ENCODE results near the gene COA7.
A peak's percentile ranks its signal among the peaks of the same experiment; 100 is the strongest.
"Not testable (repeated sequence)": the region's sequence is repeated elsewhere in the genome, so short reads cannot be mapped to it uniquely, and the experiment has no call there.

The COA7 gene

GRCh38 chr1:52697795-52698674, at the start of gene COA7:
Gene COA7, minus strand, starts transcription at chr1:52698347. Its CDS starts 21 bp downstream, at chr1:52698326.
- DNase-seq (ENCODE audit: low read depth in 2 of 2) = peak; percentile 48 to 72

DNA sequence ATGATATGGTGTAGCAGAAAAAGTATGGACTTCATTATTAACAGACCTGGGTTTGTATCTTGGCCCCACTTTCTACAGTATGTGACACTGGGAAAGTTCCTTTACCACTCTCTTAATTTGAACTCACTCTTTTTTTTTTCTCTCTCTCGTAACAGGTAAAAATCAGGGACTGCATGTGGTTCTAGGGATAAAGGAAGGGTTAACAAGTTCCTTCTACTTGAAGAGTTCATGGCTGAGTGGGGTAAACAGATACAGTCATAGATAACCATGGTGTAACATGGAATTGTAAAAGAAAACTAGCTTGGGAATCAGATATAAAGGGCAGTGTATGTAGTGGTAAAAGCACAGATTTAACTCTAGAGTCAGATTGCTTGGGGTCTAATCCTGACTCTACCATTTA, 49.3 kb upstream of the COA7 start:
- DNase-seq (ENCODE audit: low read depth in 2 of 2) = no peak

GRCh38 chr1:52746189-52746588, 48.0 kb upstream of the COA7 start:
- no peak for DNase-seq (ENCODE audit: low read depth in 2 of 2)

GRCh38 chr1:52741259-52741658, 43.1 kb upstream of the COA7 start:
- DNase-seq (ENCODE audit: low read depth in 2 of 2) = no peak

GRCh38 chr1:52739699-52740467, 41.7 kb upstream of the COA7 start:
- DNase-seq (ENCODE audit: low read depth in 2 of 2) = no peak

- no peak for DNase-seq (ENCODE audit: low read depth in 2 of 2)
Measured at GRCh38 chr1:52738893-52739292, 40.7 kb upstream of the COA7 start.

- no peak for DNase-seq (ENCODE audit: low read depth in 2 of 2)
Measured at GRCh38 chr1:52738148-52738547, 40.0 kb upstream of the COA7 start.

- DNase-seq (ENCODE audit: low read depth in 2 of 2) = not testable (repeated sequence)
Measured at GRCh38 chr1:52735371-52735770, 37.2 kb upstream of the COA7 start.

DNA sequence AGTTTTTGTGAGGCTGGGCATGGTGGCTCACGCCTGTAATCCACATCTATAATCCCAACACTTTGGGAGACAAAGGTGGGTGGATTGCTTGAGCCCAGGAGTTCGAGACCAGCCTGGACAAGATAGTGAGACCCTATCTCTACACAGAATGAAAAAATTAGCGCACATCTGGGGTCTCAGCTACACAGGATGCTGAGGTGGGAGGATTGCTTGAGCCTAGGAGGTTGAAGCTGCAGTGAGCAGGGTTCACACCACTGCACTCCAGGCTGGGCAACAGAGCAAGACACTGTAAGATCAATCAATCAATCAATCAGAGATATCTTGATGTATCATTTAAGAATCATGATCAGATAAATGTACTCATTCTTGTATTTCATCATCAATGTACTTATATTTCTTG, 35.2 kb upstream of the COA7 start:
- no peak for DNase-seq (ENCODE audit: low read depth in 2 of 2)

DNA sequence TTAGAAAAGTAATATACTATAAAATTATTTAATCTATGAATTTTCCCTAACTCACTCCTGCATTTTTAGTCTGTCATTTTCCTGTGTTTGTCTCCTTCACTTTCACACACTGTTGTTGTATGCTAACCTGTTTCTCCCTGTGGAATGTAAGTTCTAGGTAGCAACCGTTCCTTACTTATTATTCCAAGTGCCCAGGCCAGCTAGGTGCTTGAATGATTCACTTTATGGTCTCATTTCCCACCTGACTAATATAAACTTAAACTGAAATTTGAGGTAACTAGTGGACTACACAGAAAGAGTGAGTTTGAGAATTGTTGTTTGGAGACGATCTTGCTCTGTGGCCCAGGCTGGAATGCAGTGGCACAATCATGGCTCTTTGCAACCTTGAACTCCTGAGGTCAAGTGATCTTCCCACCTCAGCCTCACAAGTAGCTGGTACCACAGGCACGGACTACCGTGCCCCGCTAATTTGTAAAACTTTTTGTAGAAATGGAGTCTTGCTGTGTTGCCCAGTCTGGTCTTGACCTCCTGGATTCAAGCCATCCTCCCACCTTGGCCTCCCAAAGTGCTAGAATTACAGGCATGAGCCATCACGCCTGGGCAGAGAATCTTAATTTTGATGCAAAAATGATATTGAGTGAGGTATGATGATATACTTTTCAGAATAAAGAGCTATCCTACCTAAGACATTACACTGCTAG, 30.0 kb upstream of the COA7 start:
- DNase-seq (ENCODE audit: low read depth in 2 of 2) = no peak

DNA sequence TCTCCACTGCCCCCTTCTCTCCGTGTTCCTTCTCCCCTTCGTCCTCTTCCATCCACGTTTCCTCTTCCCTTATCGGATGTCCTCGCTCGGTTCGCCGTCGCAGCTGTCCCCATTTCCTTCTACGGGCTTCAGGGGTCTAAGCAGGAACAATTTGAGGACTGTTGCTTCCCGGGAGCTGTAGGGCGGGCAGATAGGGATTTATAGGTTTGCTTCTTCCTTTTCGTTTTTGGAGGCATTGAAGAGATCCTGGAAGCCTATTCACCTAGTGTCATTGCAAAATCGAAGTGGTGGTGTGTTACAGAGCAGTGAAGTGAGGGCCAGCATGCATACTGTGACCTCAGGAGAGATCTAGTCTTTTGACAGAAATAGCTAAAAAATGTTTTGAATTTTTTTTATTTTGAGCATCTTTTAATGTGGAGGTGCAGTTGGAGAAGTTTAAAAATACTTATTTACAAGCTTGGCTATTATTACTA, 29.0 kb upstream of the COA7 start:
- DNase-seq (ENCODE audit: low read depth in 2 of 2) = no peak

- DNase-seq (ENCODE audit: low read depth in 2 of 2) = peak; percentile 83 to 89
Measured at GRCh38 chr1:52726265-52727113, 28.3 kb upstream of the COA7 start, which contains the start of gene ZYG11B. Gene ZYG11B, plus strand, starts transcription at chr1:52726453. Its CDS starts 201 bp downstream, at chr1:52726654.

DNA sequence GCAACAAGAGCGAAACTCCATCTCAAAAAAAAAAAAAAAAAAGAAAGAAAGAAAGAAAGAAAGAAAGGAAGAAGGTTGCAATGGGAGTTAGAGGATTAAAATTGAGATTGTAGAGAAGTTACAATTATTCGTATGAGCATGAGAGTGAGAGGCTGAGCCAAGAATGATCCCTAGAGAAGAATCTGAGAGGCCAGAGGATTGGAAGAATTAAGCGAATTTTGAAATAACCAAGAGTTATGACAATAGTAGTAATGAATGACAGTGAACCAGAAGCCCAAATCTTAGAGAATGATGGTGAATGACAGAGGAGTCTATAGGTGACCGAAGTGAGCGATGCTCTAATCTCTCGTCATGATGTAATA, 27.7 kb upstream of the COA7 start:
- no peak for DNase-seq (ENCODE audit: low read depth in 2 of 2)

- DNase-seq (ENCODE audit: low read depth in 2 of 2) = no peak
Measured at GRCh38 chr1:52723260-52723659, 25.1 kb upstream of the COA7 start.

GRCh38 chr1:52715296-52715695, 17.1 kb upstream of the COA7 start:
- DNase-seq (ENCODE audit: low read depth in 2 of 2) = not testable (repeated sequence)

GRCh38 chr1:52713590-52713989, 15.4 kb upstream of the COA7 start:
- no peak for DNase-seq (ENCODE audit: low read depth in 2 of 2)

DNA sequence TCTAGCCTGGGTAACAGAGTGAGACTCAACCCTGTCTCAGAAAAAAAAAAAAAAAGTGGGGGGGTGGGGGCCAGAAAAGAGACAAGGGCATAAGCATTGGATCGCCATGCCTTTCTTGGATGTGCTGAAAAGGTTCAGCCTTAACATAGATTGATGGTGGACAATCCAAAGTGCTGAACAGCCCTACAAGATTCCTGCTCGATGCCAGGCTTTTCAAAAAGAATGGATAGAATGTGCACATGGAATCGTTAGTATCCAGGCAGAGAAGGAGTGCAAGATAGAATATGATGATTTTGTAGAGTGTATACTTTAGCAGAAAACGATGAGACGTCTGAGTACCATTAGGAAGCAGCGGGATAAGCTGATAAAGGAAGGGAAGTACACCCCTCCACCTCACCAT, 10.9 kb upstream of the COA7 start:
- no peak for DNase-seq (ENCODE audit: low read depth in 2 of 2)

GRCh38 chr1:52707927-52708655, 9.9 kb upstream of the COA7 start:
- DNase-seq (ENCODE audit: low read depth in 2 of 2) = no peak

GRCh38 chr1:52706941-52707926, 9.1 kb upstream of the COA7 start:
- DNase-seq (ENCODE audit: low read depth in 2 of 2) = no peak

All from activated CD4-positive, alpha-beta T cell treated with anti-CD3 and anti-CD28 coated beads for 24 hours (primary cell).